ENCODE data around the gene ATP5F1D. TPM values are rescaled to one million over a fixed set of nuclear protein-coding genes. Genes with fewer than 3 reads are reported as not detected.

ATP5F1D gene
- total and polyA plus RNA-seq, 2 of the 13 experiments (the other 11 are each of a cell fraction or from before 2014, with no cell fraction given), result 39.4 to 78.7 TPM

GRCh38 chr19:1290703-1291651 lies 49.4 kb downstream of the ATP5F1D start (continued):
- TF ChIP-seq ETS1 (CRISPR knock-in tag; IDR thresholded peaks at IDR 0.05) (no peak), ATF7-NPFF (CRISPR knock-in tag; IDR thresholded peaks at IDR 0.05; ENCODE audit: low read depth) (peak; percentile 60; the same call in 1 of the 2 replicates), ZNF354B (CRISPR knock-in tag; IDR thresholded peaks at IDR 0.05) (no peak), ZNF660 (CRISPR knock-in tag; IDR thresholded peaks at IDR 0.05; ENCODE audit: borderline replicate concordance, low read depth) (0 out of 2 replicates have a peak, but pooled peaks have one; percentile 46), XRCC5 (optimal IDR thresholded peaks at IDR 0.05; ENCODE audit: low read length) (peak; percentile 66), SP5 (CRISPR knock-in tag; IDR thresholded peaks at IDR 0.05; ENCODE audit: borderline replicate concordance, low read depth) (peak; percentile 89), GFI1 (CRISPR knock-in tag; IDR thresholded peaks at IDR 0.05; ENCODE audit: borderline replicate concordance) (peak; percentile 50; the same call in 1 of the 2 replicates), CEBPZ (IDR thresholded peaks at IDR 0.05; ENCODE audit: low read length) (no peak), AGO2 (optimal IDR thresholded peaks at IDR 0.05; ENCODE audit: low read depth, low read length) (peak; percentile 10), ZBTB7B (CRISPR knock-in tag; IDR thresholded peaks at IDR 0.05) (peak; percentile 100), ZNF589 (CRISPR knock-in tag; conservative IDR thresholded peaks at IDR 0.05) (no peak), HNF1A (IDR thresholded peaks at IDR 0.05; ENCODE audit: low read depth) (0 out of 2 replicates have a peak, but pooled peaks have one; percentile 35), HNF1A (CRISPR knock-in tag; IDR thresholded peaks at IDR 0.05; ENCODE audit: borderline replicate concordance) (peak; percentile 64), KLF6 (CRISPR knock-in tag; IDR thresholded peaks at IDR 0.05) (peak; percentile 76; the same call in 1 of the 2 replicates), DMAP1 (CRISPR knock-in tag; IDR thresholded peaks at IDR 0.05) (peak; percentile 85), ZNF749 (CRISPR knock-in tag; IDR thresholded peaks at IDR 0.05; ENCODE audit: borderline replicate concordance) (peak; percentile 72; the same call in 1 of the 2 replicates), IKZF4 (CRISPR knock-in tag; IDR thresholded peaks at IDR 0.05; ENCODE audit: borderline replicate concordance, low read depth, not compliant biosample characterization) (no peak), CCDC6 (CRISPR knock-in tag; IDR thresholded peaks at IDR 0.05) (0 out of 2 replicates have a peak, but pooled peaks have one; percentile 65)
- TF ChIP-seq, protein P1, sequence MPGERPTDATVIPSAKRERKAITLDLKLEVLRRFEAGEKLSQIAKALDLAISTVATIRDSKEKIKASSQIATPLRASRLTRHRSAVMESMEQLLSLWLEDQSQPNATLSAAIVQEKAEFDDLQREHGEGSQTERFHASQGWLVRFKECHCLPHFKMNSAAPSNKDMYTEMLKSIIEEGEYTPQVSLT (CRISPR knock-in tag; IDR thresholded peaks at IDR 0.05; ENCODE audit: borderline replicate concordance, low read depth), result peak; percentile 79; the same call in 1 of the 2 replicates

Measured in HepG2 (cell line).